Head of caudate nucleus (tissue), 42 donors: ENCODE measurements around the gene SEMA5A.
A peak's percentile ranks its signal among the peaks of the same experiment; 100 is the strongest.

ENCODE experiments used
- DNase-seq, 42 donors: peaks; one replicate each; pipeline versions ENCODE4 v3.0.0 to v3.0.0-alpha.2; 2020 to 2021; ENCODE audit warnings: mixed read lengths in 7 of 42
- intact Hi-C: fragments of 100-400 bp; cut with DNase I; formaldehyde crosslinking; loops from one replicate; pipeline ENCODE4 v1.15.0; 2022

SEMA5A gene

GRCh38 chr5:9182899-9183695 lies 362.8 kb downstream of the SEMA5A start:
- intact Hi-C loops: no loop called here
- DNase-seq: no peak

GRCh38 chr5:9176641-9177040 lies 369.2 kb downstream of the SEMA5A start:
- intact Hi-C loops: no loop called here
- DNase-seq: no peak

- DNase-seq: no peak
- intact Hi-C loops: no loop called here
Observed at GRCh38 chr5:9174446-9174845, 371.4 kb downstream of the SEMA5A start.

- intact Hi-C loops: no loop called here
- DNase-seq: no peak
Observed at GRCh38 chr5:9173281-9174048, 372.4 kb downstream of the SEMA5A start.

- DNase-seq: no peak
- intact Hi-C loops: no loop called here
Observed at GRCh38 chr5:9170026-9170425, 375.8 kb downstream of the SEMA5A start.

GRCh38 chr5:9169557-9169902 lies 376.3 kb downstream of the SEMA5A start:
- intact Hi-C loops: no loop called here
- DNase-seq: no peak

GRCh38 chr5:9168791-9169556 lies 376.9 kb downstream of the SEMA5A start:
- no peak for DNase-seq
- intact Hi-C loops: no loop called here

- no peak for DNase-seq
- intact Hi-C loops: no loop called here
Observed at GRCh38 chr5:9166202-9167112, 379.4 kb downstream of the SEMA5A start.

GRCh38 chr5:9165546-9165945 lies 380.3 kb downstream of the SEMA5A start:
- DNase-seq: no peak
- intact Hi-C loops: no loop called here

- intact Hi-C loops: no loop called here
- no peak for DNase-seq
Observed at GRCh38 chr5:9160747-9161146, 385.1 kb downstream of the SEMA5A start.

- no peak for DNase-seq
- intact Hi-C loops: no loop called here
Observed at GRCh38 chr5:9157811-9158210, 388.1 kb downstream of the SEMA5A start.

GRCh38 chr5:9157020-9157419 lies 388.9 kb downstream of the SEMA5A start:
- DNase-seq: no peak
- intact Hi-C loops: no loop called here

GRCh38 chr5:9156282-9156681 lies 389.6 kb downstream of the SEMA5A start:
- intact Hi-C loops: no loop called here
- peak in 41 of 42 donors; percentile 14 to 78 (median 54) for DNase-seq

GRCh38 chr5:9151684-9152427 lies 394.0 kb downstream of the SEMA5A start:
- DNase-seq: no peak
- intact Hi-C loops: no loop called here

GRCh38 chr5:9149988-9150387 lies 395.9 kb downstream of the SEMA5A start:
- DNase-seq: no peak
- intact Hi-C loops: no loop called here

GRCh38 chr5:9148242-9148641 lies 397.6 kb downstream of the SEMA5A start:
- intact Hi-C loops: no loop called here
- DNase-seq: no peak

- no peak for DNase-seq
- intact Hi-C loops: no loop called here
Observed at GRCh38 chr5:9140711-9141110, 405.2 kb downstream of the SEMA5A start.

GRCh38 chr5:9140202-9140601 lies 405.7 kb downstream of the SEMA5A start:
- intact Hi-C loops: no loop called here
- no peak for DNase-seq
